A673 (cell line): ENCODE measurements around the gene SELENOI.

Experiments used
- CTCF ChIP-seq: fragments of 300-800, 200-600 bp; sonication (generic); conservative IDR thresholded peaks from 2 replicates; pipeline ENCODE4 v1.5.1; 2017; ENCODE audit warnings: low read depth, mild to moderate bottlenecking, antibody characterized with exemption, low read length, moderate library complexity, mixed read lengths
- EZH2 ChIP-seq: fragments of 200-600 bp; sonication (generic); IDR thresholded peaks from 2 replicates; pipeline ENCODE4 v1.6.1; 2017; ENCODE audit warnings: borderline replicate concordance, low read depth, mild to moderate bottlenecking, mixed read lengths, antibody characterized with exemption, low read length; ENCODE audit not compliant: poor library complexity, severe bottlenecking

GRCh38 chr2:26442707-26443106 lies 96.8 kb downstream of the SELENOI start:
- no peak for TF ChIP-seq CTCF
- no peak for TF ChIP-seq EZH2
